Measurements from ENCODE around the gene DDX41. TPM values are rescaled to one million over a fixed set of nuclear protein-coding genes. Genes with fewer than 3 reads are reported as not detected.
A peak's percentile ranks its signal among the peaks of the same experiment; 100 is the strongest.

Gene DDX41
- total RNA-seq, 1 experiment from 2014 or later = 136 TPM

- peak; percentile 78; the same call in 1 of the 2 replicates for TF ChIP-seq FOXP4 (CRISPR knock-in tag; IDR thresholded peaks at IDR 0.05)
- TF ChIP-seq GABPB1 (CRISPR knock-in tag; IDR thresholded peaks at IDR 0.05) = peak; percentile 41; the same call in 1 of the 2 replicates
- TF ChIP-seq NR1H2 (CRISPR knock-in tag; IDR thresholded peaks at IDR 0.05) = no peak
- peak; percentile 67; the same call in 1 of the 2 replicates for TF ChIP-seq TEAD1 (CRISPR knock-in tag; IDR thresholded peaks at IDR 0.05)
- TF ChIP-seq ERG (CRISPR knock-in tag; IDR thresholded peaks at IDR 0.05) = 0 out of 2 replicates have a peak, but pooled peaks have one; percentile 12
- no peak for TF ChIP-seq KAT7 (CRISPR knock-in tag; IDR thresholded peaks at IDR 0.05; ENCODE audit: borderline replicate concordance)
- TF ChIP-seq ZNF317 (CRISPR knock-in tag; IDR thresholded peaks at IDR 0.05; ENCODE audit: borderline replicate concordance, low read depth) = 0 out of 2 replicates have a peak, but pooled peaks have one; percentile 8
These were observed 25.3 kb downstream of the DDX41 start (continued) for GRCh38 chr5:177491429-177491945.

GRCh38 chr5:177490992-177491391 lies 25.8 kb downstream of the DDX41 start:
- ATAC-seq = no peak
- no peak overlapping the region for H3K4me3 Mint-ChIP-seq
- H3K4me1 Mint-ChIP-seq = peaks cover 23% of the 10 kb centered on the region
- DNase-seq (ENCODE audit: low spot score) = no peak
- peaks cover 44% of the 10 kb centered on the region for H3K36me3 Mint-ChIP-seq
- no peaks in the 10 kb centered on the region for H3K27me3 Mint-ChIP-seq (ENCODE audit: low read depth)
- TF ChIP-seq, protein P1, sequence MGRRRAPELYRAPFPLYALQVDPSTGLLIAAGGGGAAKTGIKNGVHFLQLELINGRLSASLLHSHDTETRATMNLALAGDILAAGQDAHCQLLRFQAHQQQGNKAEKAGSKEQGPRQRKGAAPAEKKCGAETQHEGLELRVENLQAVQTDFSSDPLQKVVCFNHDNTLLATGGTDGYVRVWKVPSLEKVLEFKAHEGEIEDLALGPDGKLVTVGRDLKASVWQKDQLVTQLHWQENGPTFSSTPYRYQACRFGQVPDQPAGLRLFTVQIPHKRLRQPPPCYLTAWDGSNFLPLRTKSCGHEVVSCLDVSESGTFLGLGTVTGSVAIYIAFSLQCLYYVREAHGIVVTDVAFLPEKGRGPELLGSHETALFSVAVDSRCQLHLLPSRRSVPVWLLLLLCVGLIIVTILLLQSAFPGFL (CRISPR knock-in tag; IDR thresholded peaks at IDR 0.05; ENCODE audit: borderline replicate concordance) = no peak
- TF ChIP-seq NR3C1 (CRISPR knock-in tag; conservative IDR thresholded peaks at IDR 0.05; ENCODE audit: low read depth) (no peak), SMAD4 (CRISPR knock-in tag; IDR thresholded peaks at IDR 0.05) (no peak), GABPB1 (CRISPR knock-in tag; IDR thresholded peaks at IDR 0.05) (no peak), NR2C2 (CRISPR knock-in tag; IDR thresholded peaks at IDR 0.05) (no peak)
- TF ChIP-seq, protein P2, sequence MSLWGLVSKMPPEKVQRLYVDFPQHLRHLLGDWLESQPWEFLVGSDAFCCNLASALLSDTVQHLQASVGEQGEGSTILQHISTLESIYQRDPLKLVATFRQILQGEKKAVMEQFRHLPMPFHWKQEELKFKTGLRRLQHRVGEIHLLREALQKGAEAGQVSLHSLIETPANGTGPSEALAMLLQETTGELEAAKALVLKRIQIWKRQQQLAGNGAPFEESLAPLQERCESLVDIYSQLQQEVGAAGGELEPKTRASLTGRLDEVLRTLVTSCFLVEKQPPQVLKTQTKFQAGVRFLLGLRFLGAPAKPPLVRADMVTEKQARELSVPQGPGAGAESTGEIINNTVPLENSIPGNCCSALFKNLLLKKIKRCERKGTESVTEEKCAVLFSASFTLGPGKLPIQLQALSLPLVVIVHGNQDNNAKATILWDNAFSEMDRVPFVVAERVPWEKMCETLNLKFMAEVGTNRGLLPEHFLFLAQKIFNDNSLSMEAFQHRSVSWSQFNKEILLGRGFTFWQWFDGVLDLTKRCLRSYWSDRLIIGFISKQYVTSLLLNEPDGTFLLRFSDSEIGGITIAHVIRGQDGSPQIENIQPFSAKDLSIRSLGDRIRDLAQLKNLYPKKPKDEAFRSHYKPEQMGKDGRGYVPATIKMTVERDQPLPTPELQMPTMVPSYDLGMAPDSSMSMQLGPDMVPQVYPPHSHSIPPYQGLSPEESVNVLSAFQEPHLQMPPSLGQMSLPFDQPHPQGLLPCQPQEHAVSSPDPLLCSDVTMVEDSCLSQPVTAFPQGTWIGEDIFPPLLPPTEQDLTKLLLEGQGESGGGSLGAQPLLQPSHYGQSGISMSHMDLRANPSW (CRISPR knock-in tag; conservative IDR thresholded peaks at IDR 0.05; ENCODE audit: low read depth) = no peak
- no peaks in the 10 kb centered on the region for H3K9me3 Mint-ChIP-seq
- ChIA-PET CTCF (interaction anchor here (0.5 to 11.2 kb wide), 14 partner anchors 10 to 610 kb away, joined by 3 to 230 read pairs (median 5); partner anchors contain the start of gene DBN1), POLR2A (interaction anchor here (0.6 to 6.1 kb wide), 3 partner anchors 11 to 33 kb away, joined by 3 to 43 read pairs (median 4); no protein-coding TSS in a partner anchor)
- H3K27ac Mint-ChIP-seq = peak overlapping the region; percentile 65; the same call in 1 of the 2 replicates

- H3K27me3 Mint-ChIP-seq (ENCODE audit: low read depth) = no peaks in the 10 kb centered on the region
- ChIA-PET CTCF (interaction anchor here (0.6 to 11.2 kb wide), 7 partner anchors 11 to 87 kb away, joined by 3 to 230 read pairs (median 6); partner anchors contain the start of gene DBN1), POLR2A (interaction anchor here (6.1 kb wide), 1 partner anchor 12 kb away, joined by 43 read pairs; no protein-coding TSS in a partner anchor)
- no peak overlapping the region for H3K4me3 Mint-ChIP-seq
- peaks cover 48% of the 10 kb centered on the region for H3K36me3 Mint-ChIP-seq
- ATAC-seq (no peak), DNase-seq (ENCODE audit: low spot score) (no peak)
- peaks cover 18% of the 10 kb centered on the region for H3K4me1 Mint-ChIP-seq
- no peaks in the 10 kb centered on the region for H3K9me3 Mint-ChIP-seq
- no peak overlapping the region; the same call in 1 of the 2 replicates for H3K27ac Mint-ChIP-seq
- TF ChIP-seq ZNF121 (CRISPR knock-in tag; IDR thresholded peaks at IDR 0.05) = no peak
- 0 out of 2 replicates have a peak, but pooled peaks have one; percentile 66 for TF ChIP-seq ZNF512 (CRISPR knock-in tag; IDR thresholded peaks at IDR 0.05; ENCODE audit: borderline replicate concordance)
These were observed 26.3 kb downstream of the DDX41 start for GRCh38 chr5:177490311-177490991.

All from WTC11 (cell line).